Rectal smooth muscle tissue (tissue), 1 donor: ENCODE results near the gene AADACL3.

ENCODE experiments used
- H3K27ac ChIP-seq: one replicate; pipeline ENCODE4 v1.7.0; 2013; ENCODE audit warnings: low read depth, low read length, inconsistent platforms
- H3K27me3 ChIP-seq: one replicate; pipeline ENCODE4 v1.7.0; 2013; ENCODE audit warnings: low read length; ENCODE audit not compliant: control insufficient read depth, insufficient read depth
- H3K36me3 ChIP-seq: one replicate; pipeline ENCODE4 v1.7.0; 2013; ENCODE audit warnings: low read length; ENCODE audit not compliant: control insufficient read depth, insufficient read depth
- H3K4me1 ChIP-seq: one replicate; pipeline ENCODE4 v1.7.0; 2013; ENCODE audit warnings: low read length; ENCODE audit not compliant: control insufficient read depth, insufficient read depth
- H3K4me3 ChIP-seq: one replicate; pipeline ENCODE4 v1.7.0; 2013; ENCODE audit warnings: low read length
- H3K9ac ChIP-seq: one replicate; pipeline ENCODE4 v1.7.0; 2013; ENCODE audit warnings: low read length

AADACL3 gene

DNA sequence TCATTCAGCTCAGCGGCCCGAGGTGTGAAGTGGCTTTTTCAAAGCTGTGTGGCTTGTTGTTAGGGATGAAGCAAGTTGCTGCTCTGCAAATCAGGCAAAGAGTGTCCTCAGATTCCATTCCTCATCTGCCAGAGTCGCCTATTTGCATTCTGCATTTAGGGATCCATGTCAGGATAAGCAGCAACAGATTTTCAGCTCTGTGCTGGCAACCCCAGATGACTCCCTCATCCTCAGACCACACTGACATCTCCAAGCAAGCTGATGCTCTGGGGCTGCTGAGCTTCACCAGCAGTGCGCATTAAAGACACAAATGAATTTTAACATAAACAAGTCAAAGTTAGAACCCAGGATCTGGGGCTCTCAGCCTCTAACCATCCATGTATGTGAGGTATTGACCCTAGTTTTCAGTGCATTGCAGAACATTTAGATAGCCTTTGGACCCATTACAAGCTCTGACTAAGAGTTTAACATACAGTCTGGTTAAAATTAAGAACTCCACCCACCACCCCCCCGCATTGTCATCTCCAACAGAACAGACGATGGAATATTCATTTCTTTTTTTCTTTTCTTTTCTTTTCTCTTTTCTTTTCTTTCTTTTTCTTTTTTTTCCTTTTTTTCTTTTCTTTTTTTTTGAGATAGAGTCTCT is 41.0 kb downstream of the AADACL3 start:
- H3K4me1 ChIP-seq, result no peaks in the 10 kb centered on the region
- H3K4me3 ChIP-seq, result no peak overlapping the region
- no peak overlapping the region for H3K27ac ChIP-seq
- H3K9ac ChIP-seq, result no peak overlapping the region
- H3K27me3 ChIP-seq, result no peaks in the 10 kb centered on the region
- no peaks in the 10 kb centered on the region for H3K36me3 ChIP-seq

DNA sequence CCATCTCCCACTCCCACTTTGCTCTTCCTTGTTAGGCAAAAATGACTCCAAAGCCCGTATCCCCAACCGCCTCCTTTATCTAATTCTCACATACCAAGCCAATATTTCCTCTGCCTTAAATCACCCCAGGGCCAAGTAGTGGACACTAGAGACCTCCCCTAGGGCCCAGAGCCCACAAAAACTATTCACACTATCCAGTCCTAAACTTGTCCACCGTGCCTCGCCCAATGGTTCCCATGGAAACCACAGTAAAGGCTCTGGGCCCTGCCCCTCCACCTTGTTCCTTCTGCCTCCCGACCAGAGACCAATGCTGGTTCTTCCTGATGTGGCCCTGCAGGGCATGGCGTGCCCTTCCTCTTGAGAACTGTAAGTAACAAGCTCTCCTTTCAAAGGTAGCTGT is 41.9 kb downstream of the AADACL3 start:
- Histone ChIP-seq H3K9ac (no peak overlapping the region), H3K27ac (no peak overlapping the region), H3K4me1 (no peaks in the 10 kb centered on the region), H3K27me3 (no peaks in the 10 kb centered on the region), H3K4me3 (no peak overlapping the region), H3K36me3 (no peaks in the 10 kb centered on the region)

DNA sequence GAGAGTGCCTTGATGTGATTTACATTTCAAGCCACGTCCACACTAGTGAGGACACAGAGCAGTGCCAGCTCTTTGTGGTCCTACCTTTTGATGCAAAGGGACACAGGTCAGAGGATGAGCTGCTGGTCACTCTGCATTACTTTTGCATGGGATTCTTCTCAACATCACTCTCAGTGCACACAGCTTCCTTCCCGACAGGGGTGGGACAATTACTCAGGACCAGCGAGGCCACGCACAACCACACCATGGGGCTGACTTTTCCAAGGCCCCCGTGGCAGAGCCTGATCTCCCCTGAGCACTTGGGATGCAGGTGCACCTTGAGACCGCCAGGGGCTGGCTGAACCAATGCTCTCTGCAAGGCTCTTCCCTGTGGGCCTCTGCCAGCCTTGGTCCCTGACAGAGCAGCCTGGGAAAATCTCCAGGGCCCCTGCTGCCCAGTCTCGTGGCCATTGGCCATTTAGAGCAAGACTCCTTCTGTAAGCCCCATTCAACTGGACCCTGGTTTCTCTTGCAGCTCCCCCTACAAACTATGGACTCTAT is 44.4 kb downstream of the AADACL3 start:
- no peak overlapping the region for H3K9ac ChIP-seq
- no peaks in the 10 kb centered on the region for H3K36me3 ChIP-seq
- no peaks in the 10 kb centered on the region for H3K27me3 ChIP-seq

DNA sequence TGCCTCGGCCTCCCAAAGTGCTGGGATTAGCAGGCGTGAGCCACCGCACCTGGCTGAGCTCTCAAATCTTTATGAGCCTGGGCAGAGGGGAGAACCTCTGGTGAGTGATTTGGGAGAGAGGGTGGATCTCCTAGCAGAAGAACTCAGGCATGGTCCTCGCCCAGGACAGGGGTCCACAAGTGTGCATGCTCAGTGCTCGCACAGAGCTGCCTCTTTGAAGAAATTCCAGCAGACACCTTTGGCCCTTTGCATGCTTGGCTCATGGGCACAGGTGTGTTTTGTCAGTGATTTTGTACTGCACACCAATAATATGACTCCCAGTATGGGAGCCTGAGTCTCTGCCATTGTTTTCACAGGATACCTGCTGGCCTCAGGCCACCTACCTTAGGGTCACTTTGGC is 45.9 kb downstream of the AADACL3 start:
- H3K9ac ChIP-seq, result no peak overlapping the region
- no peak overlapping the region for H3K27ac ChIP-seq
- no peaks in the 10 kb centered on the region for H3K36me3 ChIP-seq
- H3K4me3 ChIP-seq, result no peak overlapping the region
- no peaks in the 10 kb centered on the region for H3K4me1 ChIP-seq
- no peaks in the 10 kb centered on the region for H3K27me3 ChIP-seq

More for the DNA sequence above, 44.4 kb downstream of the AADACL3 start:
- Histone ChIP-seq H3K4me3 (no peak overlapping the region), H3K27ac (no peak overlapping the region), H3K4me1 (no peaks in the 10 kb centered on the region)

DNA sequence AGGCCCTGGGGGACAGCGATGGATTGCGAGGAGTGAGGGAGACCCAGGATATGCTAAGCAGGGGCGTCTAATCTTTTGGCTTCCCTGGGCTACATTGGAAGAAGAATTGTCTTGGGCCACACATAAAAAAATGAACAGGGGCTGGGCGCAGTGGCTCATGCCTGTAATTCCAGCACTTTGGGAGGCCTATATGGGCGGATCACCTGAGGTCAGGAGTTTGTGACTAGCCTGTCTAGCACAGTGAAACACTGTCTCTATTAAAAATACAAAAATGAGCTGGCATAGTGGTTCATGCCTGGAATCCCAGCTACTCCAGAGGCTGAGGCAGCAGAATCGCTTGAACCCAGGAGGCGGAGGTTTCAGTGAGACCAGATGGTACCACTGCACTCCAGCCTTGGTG is 46.9 kb downstream of the AADACL3 start:
- no peak overlapping the region for H3K4me3 ChIP-seq
- H3K36me3 ChIP-seq, result no peaks in the 10 kb centered on the region
- H3K27me3 ChIP-seq, result no peaks in the 10 kb centered on the region
- no peak overlapping the region for H3K9ac ChIP-seq
- H3K27ac ChIP-seq, result no peak overlapping the region
- no peaks in the 10 kb centered on the region for H3K4me1 ChIP-seq

DNA sequence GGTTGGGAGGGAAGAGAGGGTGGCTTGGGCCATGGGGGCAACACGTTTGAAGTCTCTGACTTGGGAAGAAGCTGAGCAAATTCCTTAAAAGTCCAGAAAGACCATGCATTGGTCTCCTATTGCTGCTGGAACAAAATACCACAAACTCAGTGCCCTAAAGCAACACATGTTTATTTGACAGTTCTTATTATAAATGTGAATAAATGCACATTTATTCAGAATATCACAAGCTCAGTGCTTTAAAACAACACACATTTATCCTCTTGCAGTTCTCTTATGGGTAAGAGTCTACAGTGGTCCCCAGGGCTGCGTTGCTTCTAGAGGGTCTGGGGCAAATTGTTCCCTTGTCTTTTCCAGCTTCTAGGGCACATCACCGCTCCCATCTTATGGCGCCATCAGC is 47.6 kb downstream of the AADACL3 start:
- no peak overlapping the region for H3K9ac ChIP-seq
- H3K36me3 ChIP-seq, result no peaks in the 10 kb centered on the region
- no peaks in the 10 kb centered on the region for H3K4me1 ChIP-seq
- no peaks in the 10 kb centered on the region for H3K27me3 ChIP-seq
- no peak overlapping the region for H3K27ac ChIP-seq
- no peak overlapping the region for H3K4me3 ChIP-seq

DNA sequence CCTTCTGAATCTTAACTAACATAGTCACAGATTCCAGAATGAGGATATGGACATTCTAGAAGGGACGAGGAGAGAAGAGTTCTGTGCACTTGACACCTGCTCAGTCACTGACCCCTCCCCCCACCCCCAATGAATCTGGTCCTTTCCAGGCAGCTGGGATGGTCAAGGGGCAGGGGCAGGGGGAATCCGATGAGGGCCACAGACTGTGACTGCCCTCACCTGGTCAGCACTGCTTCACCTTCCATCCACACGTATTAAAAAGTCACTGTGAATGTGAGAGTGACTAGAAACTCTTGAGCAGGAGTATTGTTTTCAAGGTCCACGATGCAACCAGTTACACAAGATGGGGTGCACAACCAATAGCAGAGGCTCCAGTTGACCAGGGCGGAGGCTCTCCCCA is 48.1 kb downstream of the AADACL3 start:
- H3K4me1 ChIP-seq, result no peaks in the 10 kb centered on the region
- no peaks in the 10 kb centered on the region for H3K36me3 ChIP-seq
- H3K27ac ChIP-seq, result no peak overlapping the region
- H3K4me3 ChIP-seq, result no peak overlapping the region
- no peak overlapping the region for H3K9ac ChIP-seq
- peaks cover 3% of the 10 kb centered on the region for H3K27me3 ChIP-seq

DNA sequence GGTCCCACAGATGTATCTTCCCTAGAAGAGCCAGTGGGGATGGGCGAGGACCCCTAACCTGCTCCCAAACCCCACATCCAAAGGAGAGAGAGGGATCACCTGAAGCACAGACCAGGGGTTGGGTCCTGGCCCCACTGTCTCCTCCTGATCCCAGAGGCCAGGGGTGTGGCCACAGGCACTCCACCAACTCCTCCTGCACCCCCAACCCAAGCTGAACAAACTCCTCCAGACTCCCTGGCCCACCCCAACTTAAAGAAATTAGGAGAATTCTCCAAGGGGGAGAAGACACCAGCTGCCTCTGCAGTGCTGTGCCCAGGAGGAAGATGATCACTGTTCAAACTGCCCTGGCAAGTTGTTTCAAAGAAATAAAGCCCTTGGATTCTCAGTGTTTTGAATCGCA is 53.1 kb downstream of the AADACL3 start:
- Histone ChIP-seq H3K9ac (no peak overlapping the region), H3K4me3 (no peak overlapping the region), H3K4me1 (no peaks in the 10 kb centered on the region), H3K27ac (no peak overlapping the region), H3K27me3 (peaks cover 4% of the 10 kb centered on the region), H3K36me3 (no peaks in the 10 kb centered on the region)

DNA sequence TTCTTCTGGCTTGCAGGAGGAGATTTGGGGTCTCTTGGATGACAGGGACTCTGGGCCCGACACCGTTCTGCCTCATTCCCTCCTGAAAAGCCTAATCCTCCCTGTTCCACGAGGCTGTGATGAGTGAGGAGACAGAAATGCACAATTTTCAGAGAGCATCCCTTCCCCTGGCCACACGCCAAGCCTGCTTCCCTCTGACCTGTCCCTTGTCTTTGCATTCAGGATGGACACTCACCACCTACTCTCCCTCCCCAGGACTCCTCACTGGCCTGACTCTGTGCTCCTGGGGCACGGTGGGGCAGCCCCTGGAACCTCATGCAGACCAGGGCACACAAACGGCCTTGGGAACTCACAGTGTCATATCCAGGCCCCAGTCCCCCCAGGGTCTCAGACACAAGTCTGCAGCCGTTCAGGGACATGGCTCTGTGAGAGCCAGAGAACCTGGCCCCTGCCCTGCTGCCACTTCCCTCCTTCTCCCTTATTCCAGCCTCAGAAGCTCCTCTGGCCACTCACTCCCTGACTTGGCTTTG is 54.1 kb downstream of the AADACL3 start:
- Histone ChIP-seq H3K27me3 (peaks cover 4% of the 10 kb centered on the region), H3K4me1 (no peaks in the 10 kb centered on the region), H3K4me3 (no peak overlapping the region), H3K36me3 (no peaks in the 10 kb centered on the region), H3K9ac (no peak overlapping the region), H3K27ac (no peak overlapping the region)

DNA sequence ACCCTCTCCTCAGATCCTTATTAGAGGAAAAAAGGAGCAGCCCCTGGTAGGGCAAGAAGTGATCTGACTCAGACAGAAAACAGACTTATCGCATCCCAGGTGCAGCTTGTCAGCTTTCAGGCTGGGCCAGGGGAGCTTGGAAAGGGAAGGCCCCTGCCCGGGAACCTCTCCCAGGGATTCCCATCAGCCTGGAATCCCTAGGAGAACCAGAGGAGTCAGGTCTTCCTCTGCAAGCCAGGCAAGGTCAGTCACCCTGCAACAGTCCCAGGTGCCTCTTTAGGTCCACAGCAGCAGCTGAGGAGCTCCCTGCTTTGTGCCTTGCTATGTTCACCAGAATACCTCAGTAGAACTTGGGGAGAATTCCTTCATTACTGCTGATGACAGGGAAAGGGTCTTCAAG is 54.7 kb downstream of the AADACL3 start:
- Histone ChIP-seq H3K9ac (no peak overlapping the region), H3K4me1 (no peaks in the 10 kb centered on the region), H3K36me3 (no peaks in the 10 kb centered on the region), H3K27ac (no peak overlapping the region), H3K27me3 (peaks cover 4% of the 10 kb centered on the region), H3K4me3 (no peak overlapping the region)

DNA sequence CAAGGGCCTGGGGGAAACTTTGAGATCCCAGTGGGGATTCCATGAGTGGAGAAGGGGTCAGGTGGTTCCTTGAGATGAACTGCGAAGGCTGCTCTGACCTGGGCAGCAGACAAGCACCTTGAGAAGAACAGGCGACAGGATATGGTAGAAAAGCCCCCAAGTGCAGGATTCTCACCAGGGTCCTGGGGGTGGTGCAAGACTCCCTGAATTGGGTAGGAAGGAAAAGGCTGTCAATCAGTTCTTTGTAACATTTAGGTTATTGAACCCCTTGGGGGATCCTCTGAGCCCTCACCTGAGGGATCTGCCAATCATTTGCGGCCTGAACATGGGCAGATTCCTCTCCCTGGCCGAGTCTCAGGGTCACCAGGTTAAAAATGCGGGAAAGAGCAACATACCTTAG is 55.3 kb downstream of the AADACL3 start:
- no peaks in the 10 kb centered on the region for H3K36me3 ChIP-seq
- H3K27me3 ChIP-seq, result peaks cover 4% of the 10 kb centered on the region
- H3K9ac ChIP-seq, result no peak overlapping the region
- no peak overlapping the region for H3K4me3 ChIP-seq
- H3K4me1 ChIP-seq, result no peaks in the 10 kb centered on the region
- no peak overlapping the region for H3K27ac ChIP-seq

DNA sequence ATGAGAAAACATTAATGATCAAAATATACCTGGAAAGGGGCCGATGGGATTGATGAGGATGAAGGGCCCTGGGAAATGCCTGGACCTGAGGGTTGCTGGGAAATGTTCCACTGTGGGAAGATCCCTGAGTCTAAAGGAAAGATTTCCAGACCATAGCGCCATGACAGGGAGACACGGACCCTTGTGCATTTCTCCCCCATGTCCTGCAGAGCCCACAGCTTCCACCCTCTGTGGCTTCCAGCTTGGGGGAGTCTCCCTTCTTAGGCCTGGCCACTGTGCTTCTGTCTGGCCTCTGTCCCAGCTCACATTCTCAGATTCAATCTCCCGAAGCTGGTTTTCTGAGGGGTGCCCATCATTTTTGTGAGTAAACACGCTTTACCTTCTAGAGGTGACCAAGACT is 56.6 kb downstream of the AADACL3 start:
- Histone ChIP-seq H3K9ac (no peak overlapping the region), H3K4me3 (no peak overlapping the region), H3K27me3 (peaks cover 4% of the 10 kb centered on the region), H3K27ac (no peak overlapping the region), H3K4me1 (no peaks in the 10 kb centered on the region), H3K36me3 (no peaks in the 10 kb centered on the region)

DNA sequence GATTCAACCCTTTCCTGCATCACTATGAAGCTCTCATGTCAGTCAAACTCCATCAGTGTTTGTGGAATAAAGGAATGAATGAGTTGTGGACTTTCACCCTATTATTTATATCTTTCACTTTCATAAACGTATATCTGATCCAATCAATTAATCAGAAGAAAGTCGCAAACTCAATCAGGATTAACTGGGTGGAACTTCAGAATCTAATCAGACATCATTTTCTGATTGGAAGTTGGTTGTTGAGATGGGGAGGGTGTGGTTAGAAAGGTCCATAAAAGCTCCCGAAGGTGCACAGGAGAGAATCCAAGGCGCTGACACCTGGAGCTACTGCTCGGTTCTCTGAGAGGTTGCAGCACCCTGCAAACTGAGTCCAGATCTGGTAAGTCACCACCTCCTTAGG is 57.5 kb downstream of the AADACL3 start, which contains the start of gene PRAMEF12:
Gene PRAMEF12 (plus strand): TSS at position 301 of the 400 bp plus-strand sequence. CDS start 1,130 bp downstream, outside the sequence.
- Histone ChIP-seq H3K4me3 (no peak within 1 kb of the TSS), H3K36me3 (no peaks in the 10 kb centered on the region), H3K9ac (no peak within 1 kb of the TSS), H3K27me3 (peaks cover 5% of the 10 kb centered on the region), H3K4me1 (no peaks in the 10 kb centered on the region), H3K27ac (no peak within 1 kb of the TSS)
